Measurements from ENCODE around the gene CETN2. TPM values are rescaled to one million over a fixed set of nuclear protein-coding genes. Genes with fewer than 3 reads are reported as not detected.
"Not testable (repeated sequence)": the region's sequence is repeated elsewhere in the genome, so short reads cannot be mapped to it uniquely, and the experiment has no call there.

CETN2 gene
- total RNA-seq, 1 donor from 2014 or later, result 38.0 TPM

- Histone ChIP-seq H3K4me1 (ENCODE audit: insufficient read depth, low read length) (no peaks in the 10 kb centered on the region), H3K4me3 (ENCODE audit: insufficient read depth, low read depth, low read length) (no peak overlapping the region), H3K27me3 (ENCODE audit: insufficient read depth, low read length) (no peaks in the 10 kb centered on the region), H3K79me2 (ENCODE audit: insufficient read depth, low read length) (peaks cover 47% of the 10 kb centered on the region), H4K20me1 (ENCODE audit: insufficient read depth, low read length) (peaks cover 21% of the 10 kb centered on the region), H3K9ac (ENCODE audit: low read length) (no peak overlapping the region), H3K36me3 (ENCODE audit: insufficient read depth, low read length) (no peaks in the 10 kb centered on the region), H2AFZ (ENCODE audit: low read depth, low read length) (no peak overlapping the region), H3K9me3 (ENCODE audit: insufficient read depth, low read depth, low read length) (no peaks in the 10 kb centered on the region), H3K4me2 (ENCODE audit: low read length) (no peak overlapping the region), H3K27ac (ENCODE audit: low read depth, low read length) (no peak overlapping the region)
- no peak for TF ChIP-seq EZH2 (IDR thresholded peaks at IDR 0.05; ENCODE audit: insufficient read depth, low read length)
- TF ChIP-seq, protein P1, sequence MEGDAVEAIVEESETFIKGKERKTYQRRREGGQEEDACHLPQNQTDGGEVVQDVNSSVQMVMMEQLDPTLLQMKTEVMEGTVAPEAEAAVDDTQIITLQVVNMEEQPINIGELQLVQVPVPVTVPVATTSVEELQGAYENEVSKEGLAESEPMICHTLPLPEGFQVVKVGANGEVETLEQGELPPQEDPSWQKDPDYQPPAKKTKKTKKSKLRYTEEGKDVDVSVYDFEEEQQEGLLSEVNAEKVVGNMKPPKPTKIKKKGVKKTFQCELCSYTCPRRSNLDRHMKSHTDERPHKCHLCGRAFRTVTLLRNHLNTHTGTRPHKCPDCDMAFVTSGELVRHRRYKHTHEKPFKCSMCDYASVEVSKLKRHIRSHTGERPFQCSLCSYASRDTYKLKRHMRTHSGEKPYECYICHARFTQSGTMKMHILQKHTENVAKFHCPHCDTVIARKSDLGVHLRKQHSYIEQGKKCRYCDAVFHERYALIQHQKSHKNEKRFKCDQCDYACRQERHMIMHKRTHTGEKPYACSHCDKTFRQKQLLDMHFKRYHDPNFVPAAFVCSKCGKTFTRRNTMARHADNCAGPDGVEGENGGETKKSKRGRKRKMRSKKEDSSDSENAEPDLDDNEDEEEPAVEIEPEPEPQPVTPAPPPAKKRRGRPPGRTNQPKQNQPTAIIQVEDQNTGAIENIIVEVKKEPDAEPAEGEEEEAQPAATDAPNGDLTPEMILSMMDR (IDR thresholded peaks at IDR 0.05; ENCODE audit: insufficient read depth, low read depth, low read length), result no peak
- H3K27ac Mint-ChIP-seq (ENCODE audit: unreplicated experiment), result no peak overlapping the region
- peaks cover 4% of the 10 kb centered on the region for H3K4me1 Mint-ChIP-seq (ENCODE audit: low read depth, unreplicated experiment)
- FAIRE-seq (no peak), DNase-seq (ENCODE audit: low read depth) (no peak)
- H3K27me3 Mint-ChIP-seq (ENCODE audit: low read depth, unreplicated experiment), result no peaks in the 10 kb centered on the region
- H3K36me3 Mint-ChIP-seq (ENCODE audit: low read depth, unreplicated experiment), result no peaks in the 10 kb centered on the region
- H3K4me3 Mint-ChIP-seq (ENCODE audit: unreplicated experiment), result no peak overlapping the region
- H3K9me3 Mint-ChIP-seq (ENCODE audit: unreplicated experiment), result no peaks in the 10 kb centered on the region
Observed at GRCh38 chrX:152842772-152843338, 12.3 kb upstream of the CETN2 start.

DNA sequence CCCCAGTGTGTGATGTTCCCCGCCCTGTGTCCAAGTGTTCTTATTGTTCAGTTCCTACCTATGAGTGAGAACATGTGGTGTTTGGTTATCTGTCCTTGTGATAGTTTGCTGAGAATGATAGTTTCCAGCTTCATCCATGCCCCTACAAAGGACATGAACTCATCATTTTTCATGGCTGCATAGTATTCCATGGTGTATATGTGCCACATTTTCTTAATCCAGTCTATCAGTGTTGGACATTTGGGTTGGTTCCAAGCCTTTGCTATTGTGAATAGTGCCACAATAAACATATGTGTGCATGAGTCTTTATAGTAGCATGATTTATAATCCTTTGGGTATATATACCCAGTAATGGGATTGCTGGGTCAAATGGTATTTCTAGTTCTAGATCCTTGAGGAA is 4.9 kb upstream of the CETN2 start:
- not testable (repeated sequence) for H3K4me3 ChIP-seq (ENCODE audit: insufficient read depth, low read depth, low read length); H3K27me3 ChIP-seq (ENCODE audit: insufficient read depth, low read length); H3K4me2 ChIP-seq (ENCODE audit: low read length); FAIRE-seq; H3K9me3 ChIP-seq (ENCODE audit: insufficient read depth, low read depth, low read length); H3K4me3 Mint-ChIP-seq (ENCODE audit: unreplicated experiment); H2AFZ ChIP-seq (ENCODE audit: low read depth, low read length); H4K20me1 ChIP-seq (ENCODE audit: insufficient read depth, low read length); H3K27me3 Mint-ChIP-seq (ENCODE audit: low read depth, unreplicated experiment); H3K36me3 ChIP-seq (ENCODE audit: insufficient read depth, low read length); H3K9me3 Mint-ChIP-seq (ENCODE audit: unreplicated experiment); H3K27ac Mint-ChIP-seq (ENCODE audit: unreplicated experiment); DNase-seq (ENCODE audit: low read depth); H3K4me1 ChIP-seq (ENCODE audit: insufficient read depth, low read length); H3K27ac ChIP-seq (ENCODE audit: low read depth, low read length); H3K9ac ChIP-seq (ENCODE audit: low read length)
- peaks cover 12% of the 10 kb centered on the region for H3K36me3 Mint-ChIP-seq (ENCODE audit: low read depth, unreplicated experiment)
- peaks cover 10% of the 10 kb centered on the region for H3K4me1 Mint-ChIP-seq (ENCODE audit: low read depth, unreplicated experiment)
- H3K79me2 ChIP-seq (ENCODE audit: insufficient read depth, low read length), result peaks cover 38% of the 10 kb centered on the region

DNA sequence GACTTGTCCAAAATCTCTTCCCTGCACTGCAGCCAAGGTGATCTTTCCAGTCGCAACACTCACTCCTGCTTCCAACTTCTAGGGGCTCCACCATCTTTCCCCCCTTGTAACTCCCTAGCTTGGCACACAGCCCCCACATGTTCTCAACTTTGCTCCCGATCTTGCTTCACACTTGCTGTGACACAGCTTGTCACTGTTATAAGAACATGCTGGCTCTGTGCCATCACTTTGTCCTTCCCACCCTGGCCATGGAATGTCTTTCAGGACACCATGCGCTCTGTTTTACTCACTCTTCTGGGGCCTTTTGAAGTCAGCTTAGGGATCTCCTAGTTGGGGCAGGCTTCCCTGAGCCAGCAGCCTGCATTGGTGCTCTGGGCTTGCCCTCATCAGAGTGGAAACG is 2.8 kb upstream of the CETN2 start:
- H3K9me3 Mint-ChIP-seq (ENCODE audit: unreplicated experiment), result no peaks in the 10 kb centered on the region
- TF ChIP-seq, protein P1 (IDR thresholded peaks at IDR 0.05; ENCODE audit: insufficient read depth, low read depth, low read length), result no peak
- Histone ChIP-seq H3K9ac (ENCODE audit: low read length) (no peak overlapping the region), H3K4me3 (ENCODE audit: insufficient read depth, low read depth, low read length) (no peak overlapping the region), H3K27me3 (ENCODE audit: insufficient read depth, low read length) (no peaks in the 10 kb centered on the region), H3K79me2 (ENCODE audit: insufficient read depth, low read length) (peaks cover 46% of the 10 kb centered on the region), H4K20me1 (ENCODE audit: insufficient read depth, low read length) (no peaks in the 10 kb centered on the region), H3K27ac (ENCODE audit: low read depth, low read length) (no peak overlapping the region), H2AFZ (ENCODE audit: low read depth, low read length) (no peak overlapping the region), H3K9me3 (ENCODE audit: insufficient read depth, low read depth, low read length) (no peaks in the 10 kb centered on the region), H3K4me2 (ENCODE audit: low read length) (no peak overlapping the region), H3K36me3 (ENCODE audit: insufficient read depth, low read length) (no peaks in the 10 kb centered on the region), H3K4me1 (ENCODE audit: insufficient read depth, low read length) (peaks cover 9% of the 10 kb centered on the region)
- H3K36me3 Mint-ChIP-seq (ENCODE audit: low read depth, unreplicated experiment), result peaks cover 12% of the 10 kb centered on the region
- H3K4me3 Mint-ChIP-seq (ENCODE audit: unreplicated experiment), result no peak overlapping the region
- H3K27me3 Mint-ChIP-seq (ENCODE audit: low read depth, unreplicated experiment), result no peaks in the 10 kb centered on the region
- FAIRE-seq, result no peak
- peak overlapping the region; percentile 8 for H3K27ac Mint-ChIP-seq (ENCODE audit: unreplicated experiment)
- DNase-seq (ENCODE audit: low read depth), result no peak
- H3K4me1 Mint-ChIP-seq (ENCODE audit: low read depth, unreplicated experiment), result peaks cover 9% of the 10 kb centered on the region

Data from astrocyte (in vitro differentiated cells and primary cell).